HepG2 (cell line): Measurements from ENCODE around the gene NSD2. TPM values are rescaled to one million over a fixed set of nuclear protein-coding genes. Genes with fewer than 3 reads are reported as not detected.
A peak's percentile ranks its signal among the peaks of the same experiment; 100 is the strongest.

ENCODE experiments used
- ATAD3A ChIP-seq: sonication (generic); formaldehyde crosslinking; IDR thresholded peaks from 2 replicates; pipeline ENCODE4 v1.4.0; 2020; ENCODE audit warnings: missing genetic modification reagents
- CEBPZ ChIP-seq: IDR thresholded peaks from 2 replicates; pipeline ENCODE4 v1.6.1; 2012; ENCODE audit warnings: low read length, improper control_type of control experiment
- EZH2 ChIP-seq: conservative IDR thresholded peaks from 2 replicates; pipeline ENCODE4 v1.6.1; 2012; ENCODE audit warnings: mild to moderate bottlenecking, low read depth, low read length, moderate library complexity
- GATAD1 ChIP-seq: IDR thresholded peaks from 2 replicates; pipeline ENCODE4 v1.6.1; 2016; ENCODE audit warnings: missing genetic modification reagents, missing compliant biosample characterization
- KDM1A ChIP-seq: IDR thresholded peaks from 2 replicates; pipeline ENCODE4 v1.6.1; 2016; ENCODE audit warnings: missing compliant biosample characterization
- MATR3 ChIP-seq: sonication (generic); formaldehyde crosslinking; IDR thresholded peaks from 2 replicates; pipeline ENCODE4 v1.4.0; 2020; ENCODE audit warnings: missing genetic modification reagents
- MXD4 ChIP-seq: IDR thresholded peaks from 2 replicates; pipeline ENCODE4 v1.6.1; 2016; ENCODE audit warnings: mild to moderate bottlenecking, missing biosample characterization, missing genetic modification reagents
- PHF20 ChIP-seq: sonication (generic); formaldehyde crosslinking; IDR thresholded peaks from 2 replicates; pipeline ENCODE4 v1.5.0; 2020; ENCODE audit warnings: mild to moderate bottlenecking, missing genetic modification reagents
- RARA ChIP-seq: IDR thresholded peaks from 2 replicates; pipeline ENCODE4 v1.6.1; 2016; ENCODE audit warnings: missing genetic modification reagents, missing compliant biosample characterization
- SALL1 ChIP-seq: sonication (generic); formaldehyde crosslinking; IDR thresholded peaks from 2 replicates; pipeline ENCODE4 v1.8.0; 2022; ENCODE audit warnings: mild to moderate bottlenecking, missing genetic modification reagents
- SP5 ChIP-seq: IDR thresholded peaks from 2 replicates; pipeline ENCODE4 v1.6.1; 2016; ENCODE audit warnings: low read depth, borderline replicate concordance
- ZNF12 ChIP-seq: sonication (generic); formaldehyde crosslinking; IDR thresholded peaks from 2 replicates; pipeline ENCODE4 v1.5.0; 2020; ENCODE audit warnings: missing genetic modification reagents
- ZNF160 ChIP-seq: sonication (generic); formaldehyde crosslinking; IDR thresholded peaks from 2 replicates; pipeline ENCODE4 v1.8.0; 2022; ENCODE audit warnings: mild to moderate bottlenecking, inconsistent platforms, missing genetic modification reagents
- ZNF17 ChIP-seq: sonication (generic); formaldehyde crosslinking; IDR thresholded peaks from 2 replicates; pipeline ENCODE4 v1.5.0; 2020; ENCODE audit warnings: mild to moderate bottlenecking, missing genetic modification reagents
- ZNF451 ChIP-seq: sonication (generic); formaldehyde crosslinking; IDR thresholded peaks from 2 replicates; pipeline ENCODE4 v1.5.0; 2020; ENCODE audit warnings: mild to moderate bottlenecking, missing genetic modification reagents
- ZNF510 ChIP-seq: sonication (generic); formaldehyde crosslinking; IDR thresholded peaks from 2 replicates; pipeline ENCODE4 v1.4.0; 2020; ENCODE audit warnings: low read depth, mild to moderate bottlenecking, missing genetic modification reagents
- ZNF569 ChIP-seq: sonication (generic); formaldehyde crosslinking; IDR thresholded peaks from 2 replicates; pipeline ENCODE4 v1.5.0; 2020; ENCODE audit warnings: mild to moderate bottlenecking, missing genetic modification reagents, moderate library complexity, borderline replicate concordance
- ZNF605 ChIP-seq: sonication (generic); formaldehyde crosslinking; IDR thresholded peaks from 2 replicates; pipeline ENCODE4 v1.8.0; 2022; ENCODE audit warnings: mild to moderate bottlenecking, missing genetic modification reagents
- ZNF746 ChIP-seq: sonication (generic); formaldehyde crosslinking; IDR thresholded peaks from 2 replicates; pipeline ENCODE4 v1.8.0; 2022; ENCODE audit warnings: mild to moderate bottlenecking, missing genetic modification reagents
- ZNF850 ChIP-seq: sonication (generic); formaldehyde crosslinking; conservative IDR thresholded peaks from 2 replicates; pipeline ENCODE4 v1.9.0; 2021; ENCODE audit warnings: mild to moderate bottlenecking, missing genetic modification reagents
- polyA plus RNA-seq, 8 experiments: library from polyadenylated mRNA; depleted of rRNA in 3 of 8; stranded (reverse) in 7 of 8; unstranded in 1 of 8; fragments of >200 nt; fragmentation: Illumina TruSeq in 4 of 8; extraction: Trizol in 4 of 8; gene quantifications; 2 replicates each; pipeline versions ENCODE4 v1.2.1 to v1.2.3, GENCODE V29; 2011 to 2016; ENCODE audit warnings: low read depth in 4 of 8, missing spikeins in 1 of 8, mixed read lengths in 1 of 8; ENCODE audit not compliant: insufficient read depth in 1 of 8
- total RNA-seq, 5 experiments: library from RNA; depleted of rRNA; stranded (reverse); fragments of >200 nt; fragmentation: Illumina TruSeq; extraction: Trizol; gene quantifications; 2 replicates each; pipeline ENCODE4 v1.2.3, GENCODE V29; 2016; ENCODE audit warnings: low read depth in 1 of 5
- TF ChIP-seq, protein P1 (sequence below): sonication (generic); formaldehyde crosslinking; IDR thresholded peaks from 2 replicates; pipeline ENCODE4 v1.4.0; 2020; ENCODE audit warnings: missing genetic modification reagents
- TF ChIP-seq, protein P2 (sequence below): fragments of 450-650 bp; IDR thresholded peaks from 2 replicates; pipeline ENCODE4 v1.6.1; 2017
- TF ChIP-seq, protein P3 (sequence below): IDR thresholded peaks from 2 replicates; pipeline ENCODE4 v1.6.1; 2016; ENCODE audit warnings: missing compliant biosample characterization, missing genetic modification reagents, borderline replicate concordance
- TF ChIP-seq, protein P4 (sequence below): sonication (generic); formaldehyde crosslinking; IDR thresholded peaks from 2 replicates; pipeline ENCODE4 v1.5.0; 2020; ENCODE audit warnings: missing genetic modification reagents, mild to moderate bottlenecking, borderline replicate concordance

The NSD2 gene
- total and polyA plus RNA-seq, 2 of the 13 experiments (the other 11 are each of a cell fraction or from before 2014, with no cell fraction given), result 22.0 to 65.9 TPM

GRCh38 chr4:1862961-1863296 is 8.3 kb upstream of the NSD2 start (continued):
- no peak for TF ChIP-seq ZNF746 (CRISPR knock-in tag)
- TF ChIP-seq ATAD3A (CRISPR knock-in tag), result no peak
- no peak for TF ChIP-seq ZNF569 (CRISPR knock-in tag)
- TF ChIP-seq, protein P1, sequence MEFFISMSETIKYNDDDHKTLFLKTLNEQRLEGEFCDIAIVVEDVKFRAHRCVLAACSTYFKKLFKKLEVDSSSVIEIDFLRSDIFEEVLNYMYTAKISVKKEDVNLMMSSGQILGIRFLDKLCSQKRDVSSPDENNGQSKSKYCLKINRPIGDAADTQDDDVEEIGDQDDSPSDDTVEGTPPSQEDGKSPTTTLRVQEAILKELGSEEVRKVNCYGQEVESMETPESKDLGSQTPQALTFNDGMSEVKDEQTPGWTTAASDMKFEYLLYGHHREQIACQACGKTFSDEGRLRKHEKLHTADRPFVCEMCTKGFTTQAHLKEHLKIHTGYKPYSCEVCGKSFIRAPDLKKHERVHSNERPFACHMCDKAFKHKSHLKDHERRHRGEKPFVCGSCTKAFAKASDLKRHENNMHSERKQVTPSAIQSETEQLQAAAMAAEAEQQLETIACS (CRISPR knock-in tag), result no peak
- peak; percentile 3; the same call in 1 of the 2 replicates for TF ChIP-seq RARA (CRISPR knock-in tag)
- no peak for TF ChIP-seq ZNF850
- TF ChIP-seq, protein P2, sequence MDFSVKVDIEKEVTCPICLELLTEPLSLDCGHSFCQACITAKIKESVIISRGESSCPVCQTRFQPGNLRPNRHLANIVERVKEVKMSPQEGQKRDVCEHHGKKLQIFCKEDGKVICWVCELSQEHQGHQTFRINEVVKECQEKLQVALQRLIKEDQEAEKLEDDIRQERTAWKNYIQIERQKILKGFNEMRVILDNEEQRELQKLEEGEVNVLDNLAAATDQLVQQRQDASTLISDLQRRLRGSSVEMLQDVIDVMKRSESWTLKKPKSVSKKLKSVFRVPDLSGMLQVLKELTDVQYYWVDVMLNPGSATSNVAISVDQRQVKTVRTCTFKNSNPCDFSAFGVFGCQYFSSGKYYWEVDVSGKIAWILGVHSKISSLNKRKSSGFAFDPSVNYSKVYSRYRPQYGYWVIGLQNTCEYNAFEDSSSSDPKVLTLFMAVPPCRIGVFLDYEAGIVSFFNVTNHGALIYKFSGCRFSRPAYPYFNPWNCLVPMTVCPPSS, result no peak
- TF ChIP-seq CEBPZ, result no peak
- 0 out of 2 replicates have a peak, but pooled peaks have one; percentile 26 for TF ChIP-seq ZNF451 (CRISPR knock-in tag)
- no peak for TF ChIP-seq GATAD1 (CRISPR knock-in tag)
- no peak for TF ChIP-seq MATR3 (CRISPR knock-in tag)
- no peak for TF ChIP-seq PHF20 (CRISPR knock-in tag)
- TF ChIP-seq, protein P3, sequence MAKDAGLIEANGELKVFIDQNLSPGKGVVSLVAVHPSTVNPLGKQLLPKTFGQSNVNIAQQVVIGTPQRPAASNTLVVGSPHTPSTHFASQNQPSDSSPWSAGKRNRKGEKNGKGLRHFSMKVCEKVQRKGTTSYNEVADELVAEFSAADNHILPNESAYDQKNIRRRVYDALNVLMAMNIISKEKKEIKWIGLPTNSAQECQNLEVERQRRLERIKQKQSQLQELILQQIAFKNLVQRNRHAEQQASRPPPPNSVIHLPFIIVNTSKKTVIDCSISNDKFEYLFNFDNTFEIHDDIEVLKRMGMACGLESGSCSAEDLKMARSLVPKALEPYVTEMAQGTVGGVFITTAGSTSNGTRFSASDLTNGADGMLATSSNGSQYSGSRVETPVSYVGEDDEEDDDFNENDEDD, result 0 out of 2 replicates have a peak, but pooled peaks have one; percentile 15
- TF ChIP-seq KDM1A (CRISPR knock-in tag), result no peak
- TF ChIP-seq ZNF17 (CRISPR knock-in tag), result no peak
- TF ChIP-seq ZNF160, result 0 out of 2 replicates have a peak, but pooled peaks have one; percentile 33
- TF ChIP-seq SP5 (CRISPR knock-in tag), result no peak
- no peak for TF ChIP-seq EZH2
- TF ChIP-seq, protein P4, sequence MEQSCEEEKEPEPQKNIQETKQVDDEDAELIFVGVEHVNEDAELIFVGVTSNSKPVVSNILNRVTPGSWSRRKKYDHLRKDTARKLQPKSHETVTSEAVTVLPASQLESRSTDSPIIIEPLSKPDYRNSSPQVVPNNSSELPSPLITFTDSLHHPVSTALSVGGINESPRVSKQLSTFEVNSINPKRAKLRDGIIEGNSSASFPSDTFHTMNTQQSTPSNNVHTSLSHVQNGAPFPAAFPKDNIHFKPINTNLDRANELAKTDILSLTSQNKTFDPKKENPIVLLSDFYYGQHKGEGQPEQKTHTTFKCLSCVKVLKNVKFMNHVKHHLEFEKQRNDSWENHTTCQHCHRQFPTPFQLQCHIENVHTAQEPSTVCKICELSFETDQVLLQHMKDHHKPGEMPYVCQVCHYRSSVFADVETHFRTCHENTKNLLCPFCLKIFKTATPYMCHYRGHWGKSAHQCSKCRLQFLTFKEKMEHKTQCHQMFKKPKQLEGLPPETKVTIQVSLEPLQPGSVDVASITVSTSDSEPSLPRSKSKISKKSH (CRISPR knock-in tag), result no peak
- no peak for TF ChIP-seq MXD4 (CRISPR knock-in tag)
- peak; percentile 9; the same call in 1 of the 2 replicates for TF ChIP-seq SALL1 (CRISPR knock-in tag)
- no peak for TF ChIP-seq ZNF12 (CRISPR knock-in tag)
- TF ChIP-seq ZNF605 (CRISPR knock-in tag), result peak; percentile 61; the same call in 1 of the 2 replicates
- 0 out of 2 replicates have a peak, but pooled peaks have one; percentile 1 for TF ChIP-seq ZNF510 (CRISPR knock-in tag)
